BLaER1 treated with 17β-estradiol and CSF1 and Interleukin-3, amounts not matched to agents 10 nM and 100 nM (cell line): ENCODE data around the gene SERINC3.
A peak's percentile ranks its signal among the peaks of the same experiment; 100 is the strongest.
"Not testable (repeated sequence)": the region's sequence is repeated elsewhere in the genome, so short reads cannot be mapped to it uniquely, and the experiment has no call there.

ENCODE experiments used
- H3K27ac ChIP-seq, 11 experiments: shearing (Covaris generic); formaldehyde crosslinking; 2 replicates each; pipeline ENCODE4 v1.8.1; 2022
- H3K27me3 ChIP-seq, 11 experiments: shearing (Covaris generic); formaldehyde crosslinking; 2 replicates each; pipeline ENCODE4 v1.8.1; 2022
- H3K36me3 ChIP-seq, 11 experiments: shearing (Covaris generic); formaldehyde crosslinking; 2 replicates each; pipeline ENCODE4 v1.8.1; 2022
- H3K4me1 ChIP-seq, 10 experiments: shearing (Covaris generic); formaldehyde crosslinking; 2 replicates each; pipeline ENCODE4 v1.8.1; 2022
- H3K4me2 ChIP-seq, 11 experiments: shearing (Covaris generic); formaldehyde crosslinking; 2 replicates each; pipeline ENCODE4 v1.8.1; 2022
- H3K4me3 ChIP-seq, 10 experiments: shearing (Covaris generic); formaldehyde crosslinking; 2 replicates each; pipeline ENCODE4 v1.8.1; 2022
- H3K9ac ChIP-seq, 11 experiments: shearing (Covaris generic); formaldehyde crosslinking; 2 replicates each; pipeline ENCODE4 v1.8.1; 2022
- H3K9me3 ChIP-seq, 11 experiments: shearing (Covaris generic); formaldehyde crosslinking; replicated peaks in 1 of 11; 2 replicates each; pipeline ENCODE4 v1.8.1; 2022
- H4K20me1 ChIP-seq, 11 experiments: shearing (Covaris generic); formaldehyde crosslinking; 2 replicates each; pipeline ENCODE4 v1.8.1; 2022
- Cebpa-rat ChIP-seq, 11 experiments: shearing (Covaris generic); IDR thresholded peaks; 2 replicates each; pipeline ENCODE4 v1.8.1; 2022

The SERINC3 gene

GRCh38 chr20:44480097-44480496 is 41.8 kb downstream of the SERINC3 start:
- Histone ChIP-seq H3K4me3 (peak overlapping the region in 4 of 10 experiments; percentile 17 to 33 (median 28); a peak in 4 of 20 replicates), H4K20me1 (peaks cover 0 to 6% (median 0%) of the 10 kb centered on the region in 11 experiments; a peak in 4 of 22 replicates), H3K27me3 (no peaks in the 10 kb centered on the region), H3K9ac (peak overlapping the region; percentile 10 to 65 (median 51); a peak in 18 of 22 replicates), H3K4me1 (peaks cover 29 to 61% (median 51%) of the 10 kb centered on the region in 10 experiments), H3K27ac (peak overlapping the region in 9 of 11 experiments; percentile 17 to 78 (median 72); a peak in 18 of 22 replicates), H3K9me3 (no peaks in the 10 kb centered on the region), H3K36me3 (peaks cover 39 to 50% (median 49%) of the 10 kb centered on the region in 11 experiments), H3K4me2 (peak overlapping the region; percentile 35 to 91 (median 81); a peak in 20 of 22 replicates)
- no peak for TF ChIP-seq Cebpa-rat (IDR thresholded peaks at IDR 0.05)

- TF ChIP-seq Cebpa-rat (IDR thresholded peaks at IDR 0.05), result peak in 7 of 11 experiments; percentile 13 to 68 (median 64); a peak in 9 of 22 replicates
- peaks cover 31 to 63% (median 53%) of the 10 kb centered on the region in 10 experiments for H3K4me1 ChIP-seq
- peak overlapping the region in 9 of 11 experiments; percentile 17 to 78 (median 72); a peak in 18 of 22 replicates for H3K27ac ChIP-seq
- H3K9ac ChIP-seq, result peak overlapping the region; percentile 10 to 65 (median 51); a peak in 18 of 22 replicates
- no peaks in the 10 kb centered on the region for H3K27me3 ChIP-seq
- H3K4me2 ChIP-seq, result peak overlapping the region; percentile 35 to 91 (median 81); a peak in 21 of 22 replicates
- no peaks in the 10 kb centered on the region for H3K9me3 ChIP-seq
- H4K20me1 ChIP-seq, result peaks cover 0 to 6% (median 0%) of the 10 kb centered on the region in 11 experiments; a peak in 4 of 22 replicates
- H3K4me3 ChIP-seq, result peak overlapping the region in 4 of 10 experiments; percentile 17 to 33 (median 28); a peak in 4 of 20 replicates
- H3K36me3 ChIP-seq, result peaks cover 35 to 46% (median 44%) of the 10 kb centered on the region in 11 experiments
Observed at GRCh38 chr20:44479643-44480042, 42.2 kb downstream of the SERINC3 start.

- H3K4me3 ChIP-seq, result no peak overlapping the region
- H3K36me3 ChIP-seq, result peaks cover 21 to 31% (median 30%) of the 10 kb centered on the region in 11 experiments
- peaks cover 31 to 63% (median 53%) of the 10 kb centered on the region in 10 experiments for H3K4me1 ChIP-seq
- no peaks in the 10 kb centered on the region for H3K27me3 ChIP-seq
- H3K27ac ChIP-seq, result peak overlapping the region in 7 of 11 experiments; percentile 5 to 78 (median 30); a peak in 9 of 22 replicates
- H3K9ac ChIP-seq, result peak overlapping the region in 2 of 11 experiments; percentile 1 to 9; a peak in 3 of 22 replicates
- peaks cover 0 to 6% (median 0%) of the 10 kb centered on the region in 11 experiments; a peak in 4 of 22 replicates for H4K20me1 ChIP-seq
- no peaks in the 10 kb centered on the region for H3K9me3 ChIP-seq
- no peak for TF ChIP-seq Cebpa-rat (IDR thresholded peaks at IDR 0.05)
- H3K4me2 ChIP-seq, result peak overlapping the region in 7 of 11 experiments; percentile 2 to 99 (median 54); a peak in 8 of 22 replicates
Observed at GRCh38 chr20:44478206-44478605, 43.7 kb downstream of the SERINC3 start.

GRCh38 chr20:44477151-44477550 is 44.7 kb downstream of the SERINC3 start:
- peaks cover 31 to 63% (median 53%) of the 10 kb centered on the region in 10 experiments for H3K4me1 ChIP-seq
- no peak overlapping the region for H3K27ac ChIP-seq
- H3K4me3 ChIP-seq, result peak overlapping the region in 2 of 10 experiments; percentile 74 to 83; a peak in 2 of 20 replicates
- no peak overlapping the region for H3K9ac ChIP-seq
- no peaks in the 10 kb centered on the region for H3K9me3 ChIP-seq
- H4K20me1 ChIP-seq, result peaks cover 0 to 6% (median 0%) of the 10 kb centered on the region in 11 experiments; a peak in 4 of 22 replicates
- H3K36me3 ChIP-seq, result peaks cover 17 to 23% (median 21%) of the 10 kb centered on the region in 11 experiments; a peak in 21 of 22 replicates
- H3K4me2 ChIP-seq, result peak overlapping the region in 10 of 11 experiments; percentile 73 to 99 (median 95); a peak in 19 of 22 replicates
- TF ChIP-seq Cebpa-rat (IDR thresholded peaks at IDR 0.05), result no peak
- H3K27me3 ChIP-seq, result no peaks in the 10 kb centered on the region

GRCh38 chr20:44475694-44476560 is 45.9 kb downstream of the SERINC3 start, which contains the start of gene TTPAL:
Gene TTPAL (plus strand): TSS chr20:44475874. CDS start chr20:44480000, 4,126 bp downstream.
- no peak for TF ChIP-seq Cebpa-rat (IDR thresholded peaks at IDR 0.05)
- H3K4me3 ChIP-seq, result peak within 1 kb of the TSS; percentile 70 to 89 (median 82)
- H3K4me2 ChIP-seq, result peak within 1 kb of the TSS; percentile 73 to 100 (median 95)
- H3K9me3 ChIP-seq, result no peaks in the 10 kb centered on the region
- peaks cover 0 to 6% (median 0%) of the 10 kb centered on the region in 11 experiments; a peak in 4 of 22 replicates for H4K20me1 ChIP-seq
- no peaks in the 10 kb centered on the region for H3K27me3 ChIP-seq
- H3K36me3 ChIP-seq, result peaks cover 8 to 12% (median 10%) of the 10 kb centered on the region in 11 experiments; a peak in 21 of 22 replicates
- H3K27ac ChIP-seq, result peak within 1 kb of the TSS; percentile 82 to 93 (median 88)
- peak within 1 kb of the TSS; percentile 78 to 92 (median 89) for H3K9ac ChIP-seq
- H3K4me1 ChIP-seq, result peaks cover 31 to 57% (median 53%) of the 10 kb centered on the region in 10 experiments

- peaks cover 0 to 6% (median 0%) of the 10 kb centered on the region in 11 experiments; a peak in 3 of 22 replicates for H4K20me1 ChIP-seq
- peak overlapping the region; percentile 82 to 93 (median 88); a peak in 21 of 22 replicates for H3K27ac ChIP-seq
- peak overlapping the region; percentile 70 to 89 (median 82) for H3K4me3 ChIP-seq
- H3K9me3 ChIP-seq, result no peaks in the 10 kb centered on the region
- H3K4me2 ChIP-seq, result peak overlapping the region; percentile 73 to 100 (median 95)
- TF ChIP-seq Cebpa-rat (IDR thresholded peaks at IDR 0.05), result no peak
- H3K9ac ChIP-seq, result peak overlapping the region; percentile 78 to 92 (median 89)
- H3K4me1 ChIP-seq, result peaks cover 31 to 51% (median 48%) of the 10 kb centered on the region in 10 experiments
- peaks cover 2 to 6% (median 4%) of the 10 kb centered on the region in 11 experiments; a peak in 19 of 22 replicates for H3K36me3 ChIP-seq
- no peaks in the 10 kb centered on the region for H3K27me3 ChIP-seq
Observed at GRCh38 chr20:44475372-44475693, 46.5 kb downstream of the SERINC3 start.

- peaks cover 17 to 23% (median 20%) of the 10 kb centered on the region in 10 experiments for H3K4me1 ChIP-seq
- H3K4me3 ChIP-seq, H3K36me3 ChIP-seq, H3K9ac ChIP-seq, H3K4me2 ChIP-seq, H4K20me1 ChIP-seq, H3K9me3 ChIP-seq, H3K27me3 ChIP-seq, H3K27ac ChIP-seq: not testable (repeated sequence)
Observed at GRCh38 chr20:44472283-44472682, 49.6 kb downstream of the SERINC3 start.

- H4K20me1 ChIP-seq, result no peaks in the 10 kb centered on the region
- no peaks in the 10 kb centered on the region for H3K9me3 ChIP-seq
- H3K9ac ChIP-seq, result no peak overlapping the region
- no peak overlapping the region for H3K4me3 ChIP-seq
- H3K4me2 ChIP-seq, result no peak overlapping the region
- TF ChIP-seq Cebpa-rat (IDR thresholded peaks at IDR 0.05), result no peak
- H3K27me3 ChIP-seq, result no peaks in the 10 kb centered on the region
- H3K36me3 ChIP-seq, result no peaks in the 10 kb centered on the region
- no peak overlapping the region for H3K27ac ChIP-seq
- peaks cover 10 to 17% (median 12%) of the 10 kb centered on the region in 10 experiments for H3K4me1 ChIP-seq
Observed at GRCh38 chr20:44471481-44471882, 50.4 kb downstream of the SERINC3 start.
